GM18511 (cell line): ENCODE data around the gene SFMBT2.

Experiments used
- ATAC-seq: cut with Tn5 transposase; IDR thresholded peaks from one replicate; pipeline ENCODE4 v1.9.1; 2021; ENCODE audit warnings: mild to moderate bottlenecking, moderate library complexity; ENCODE audit not compliant: unreplicated experiment

The SFMBT2 gene

DNA sequence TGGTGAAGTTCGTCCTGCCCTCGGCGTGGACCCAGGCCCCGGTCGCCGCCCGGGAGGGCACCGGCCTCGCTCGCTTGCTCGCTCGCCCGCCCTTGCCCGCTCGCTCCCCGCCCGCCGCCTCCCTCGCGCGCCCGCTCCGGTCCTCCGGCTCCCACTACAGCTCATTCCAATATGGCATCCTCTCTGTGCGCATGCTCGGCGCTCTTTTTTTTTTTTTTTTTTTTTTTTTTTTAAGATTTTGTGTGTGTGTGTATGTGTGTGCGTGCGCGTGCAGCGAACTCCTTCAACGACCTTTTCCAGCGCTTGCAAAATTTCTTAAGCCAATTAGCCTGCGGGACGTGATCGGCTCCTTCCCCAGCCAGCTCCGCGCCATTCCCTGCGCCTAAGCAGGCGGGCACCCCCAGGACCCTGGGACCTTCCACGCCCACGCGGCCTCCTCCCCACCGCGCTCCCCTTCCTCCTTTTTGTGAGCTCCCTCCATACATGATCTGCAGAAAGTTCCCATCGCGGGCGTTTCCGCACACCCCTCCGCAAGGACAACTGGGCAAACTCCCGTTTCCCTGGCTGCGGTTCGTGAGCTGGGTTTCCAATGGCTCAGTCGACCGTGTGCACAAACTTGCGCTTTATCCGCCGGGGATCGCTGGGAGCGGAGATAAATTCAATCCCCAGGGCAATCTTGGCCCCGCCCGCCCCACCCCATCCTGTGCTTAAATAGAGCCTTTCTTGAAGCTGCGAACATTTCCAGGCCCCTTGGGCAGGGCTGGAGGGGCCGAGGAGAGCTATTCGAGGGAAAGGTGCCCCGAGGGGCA is at the start of gene SFMBT2:
Gene SFMBT2 (minus strand): TSS at position 173 of the 809 bp plus-strand sequence. CDS start 29,136 bp downstream, outside the sequence.
- ATAC-seq = peak; percentile 45

DNA sequence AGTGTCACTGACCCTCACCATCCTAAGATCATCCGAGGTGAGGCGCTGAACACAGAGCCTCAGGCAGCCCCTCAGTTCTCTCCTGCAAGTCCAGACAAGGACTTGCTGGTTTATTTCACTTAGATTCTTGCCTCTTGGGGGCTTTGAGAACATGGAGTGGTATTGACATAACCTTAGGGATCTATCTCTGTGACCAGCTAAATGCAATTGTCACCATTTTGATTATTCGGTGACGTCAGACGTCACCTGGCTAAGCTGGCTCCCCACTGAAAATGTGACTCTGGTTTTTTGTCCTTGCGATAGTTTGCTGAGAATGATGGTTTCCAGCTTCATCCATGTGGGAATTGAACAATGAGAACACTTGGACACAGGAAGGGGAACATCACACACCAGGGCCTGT is 49.2 kb upstream of the SFMBT2 start:
- no peak for ATAC-seq

DNA sequence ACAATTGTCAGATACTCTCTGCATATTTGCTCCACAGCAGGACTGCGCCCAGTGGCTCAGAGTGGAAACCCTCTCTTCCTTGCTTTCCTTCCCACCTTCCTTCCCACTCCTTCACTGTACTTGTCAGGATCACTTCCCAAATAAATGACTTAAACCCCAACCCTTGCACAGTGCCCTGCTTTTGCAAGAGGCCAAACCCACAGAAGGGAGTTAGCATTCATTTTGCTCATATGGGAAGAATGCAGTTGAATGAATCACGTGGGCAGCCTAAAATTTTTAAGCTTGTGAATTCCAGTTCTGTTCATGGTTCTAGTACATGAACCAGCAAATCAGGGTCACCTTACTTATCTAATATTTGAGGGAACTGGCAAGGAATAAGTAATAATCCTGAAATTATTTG is 47.7 kb upstream of the SFMBT2 start:
- ATAC-seq = no peak

DNA sequence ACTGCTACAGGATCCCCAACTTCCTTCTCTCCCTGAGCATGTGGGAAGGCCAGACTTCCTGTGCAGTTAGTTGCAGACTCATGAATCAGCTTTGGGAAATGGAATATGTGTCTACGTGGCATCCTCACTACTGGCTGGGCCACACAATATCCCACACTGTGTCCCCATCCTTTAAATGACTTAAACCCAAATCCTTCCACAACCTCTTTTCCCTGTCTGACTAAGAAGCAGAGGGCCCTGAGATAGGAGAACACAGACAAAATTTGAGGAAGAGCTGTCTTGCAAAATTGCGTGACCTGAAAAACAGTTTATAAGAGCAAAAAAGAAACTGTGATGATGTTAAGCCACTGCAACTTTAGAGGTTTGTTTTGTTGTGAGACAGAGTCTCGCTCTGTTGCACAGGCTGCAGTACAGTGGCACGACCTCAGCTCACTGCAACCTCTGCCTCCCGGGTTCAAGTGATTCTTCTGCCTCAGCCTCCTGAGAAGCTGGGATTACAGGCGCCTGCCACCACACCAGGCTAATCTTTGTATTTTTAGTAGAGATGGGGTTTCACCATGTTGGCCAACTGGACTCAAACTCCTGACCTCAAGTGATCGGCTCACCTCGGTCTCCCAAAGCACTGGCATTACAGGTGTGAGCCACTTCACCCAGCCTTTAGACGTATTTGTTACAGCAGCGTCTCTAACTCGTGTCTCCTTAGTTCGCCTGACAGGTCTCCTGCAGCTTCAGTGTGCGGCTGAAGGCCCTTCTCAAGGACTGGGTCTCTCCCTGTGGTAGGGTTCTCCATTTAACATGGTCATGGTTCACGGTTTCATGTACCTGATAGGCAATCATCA is 46.9 kb upstream of the SFMBT2 start:
- ATAC-seq = peak; percentile 92

DNA sequence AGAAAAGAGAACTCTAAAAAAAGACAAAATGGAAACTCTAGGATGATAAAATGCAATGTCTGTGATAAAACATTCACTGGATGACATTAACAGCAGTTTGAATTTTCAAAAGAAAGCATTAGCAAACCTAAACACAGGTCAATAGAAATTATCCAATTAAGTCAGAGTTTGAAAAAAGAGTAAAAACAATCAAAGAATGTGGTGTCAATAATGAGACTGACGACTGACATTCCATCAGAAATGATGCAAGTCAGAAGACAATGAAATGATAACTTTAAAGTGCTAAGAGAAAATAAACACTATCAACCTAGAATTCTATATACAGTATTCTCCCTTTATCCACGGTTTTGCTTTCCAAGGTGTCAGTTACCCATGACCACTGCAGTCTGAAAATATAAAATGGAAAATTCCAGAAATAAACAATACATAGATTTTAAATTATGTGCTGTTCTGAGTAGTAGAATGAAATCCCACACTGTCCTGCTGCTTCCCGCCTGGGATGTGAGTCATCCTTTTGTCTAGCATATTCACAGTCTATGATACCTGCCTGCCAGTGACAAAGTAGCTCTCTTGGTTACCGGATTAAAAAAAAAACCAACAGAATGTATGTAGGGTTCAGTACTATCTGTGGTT is 38.3 kb upstream of the SFMBT2 start:
- ATAC-seq = no peak

DNA sequence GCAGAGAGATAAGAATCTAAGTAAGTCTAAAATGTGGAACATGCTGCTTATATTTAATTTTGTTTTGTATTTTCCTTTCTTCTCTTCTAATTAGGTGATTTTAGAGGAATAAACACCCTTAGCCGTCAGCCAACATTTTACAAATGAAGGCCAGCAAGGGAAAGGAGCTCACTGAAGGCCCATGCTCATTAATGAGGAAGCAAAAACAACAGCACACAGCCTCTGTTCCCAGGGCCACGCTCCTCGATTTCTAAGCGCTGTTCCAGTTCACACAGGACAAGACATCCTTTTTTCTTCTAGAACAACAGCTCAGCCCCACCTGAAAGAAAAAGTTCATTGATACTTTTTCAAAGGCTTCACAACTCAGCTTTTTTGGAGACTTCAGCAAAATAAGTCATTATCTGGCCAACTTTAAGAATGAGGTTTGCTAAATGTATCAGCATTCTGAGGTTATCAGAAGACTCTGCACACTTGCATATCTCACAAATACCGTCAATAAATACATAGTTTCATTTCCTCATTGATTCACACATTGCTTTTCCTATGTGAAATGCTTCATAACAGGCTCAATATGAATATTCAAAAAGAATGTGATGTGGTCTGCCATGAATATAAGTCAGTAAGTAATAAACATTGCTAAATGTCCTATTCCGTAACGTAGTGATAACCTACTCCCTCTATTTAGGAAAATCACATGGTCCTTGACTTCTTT is 34.8 kb upstream of the SFMBT2 start:
- ATAC-seq = peak; percentile 89

DNA sequence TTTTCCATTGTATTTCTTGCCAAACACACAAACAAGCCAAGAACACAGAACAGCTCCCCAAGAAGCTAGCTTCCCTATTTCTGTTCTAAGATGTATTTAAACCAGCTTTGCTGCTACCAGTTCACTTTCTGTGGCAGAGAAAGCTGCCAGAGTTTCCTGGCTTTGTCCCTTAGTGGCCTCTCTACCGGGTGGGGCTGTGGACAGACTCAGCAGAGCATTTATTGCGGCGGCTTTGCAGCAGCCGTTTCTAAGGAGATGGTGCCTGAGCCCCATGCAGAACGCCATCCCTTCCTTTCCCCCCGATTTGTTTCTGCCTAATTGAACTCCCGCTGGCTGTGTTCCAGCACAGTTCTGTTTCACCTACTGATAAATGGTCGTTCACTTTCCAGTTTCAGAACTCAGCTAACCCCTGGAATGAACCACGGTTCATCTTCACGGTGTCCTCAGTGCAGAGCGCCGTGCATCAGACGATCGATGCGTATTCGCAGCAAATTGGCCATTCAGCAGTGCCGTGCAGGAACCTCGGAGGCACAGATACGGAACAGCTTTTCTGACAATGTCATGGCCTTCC is 33.8 kb upstream of the SFMBT2 start:
- ATAC-seq = no peak

DNA sequence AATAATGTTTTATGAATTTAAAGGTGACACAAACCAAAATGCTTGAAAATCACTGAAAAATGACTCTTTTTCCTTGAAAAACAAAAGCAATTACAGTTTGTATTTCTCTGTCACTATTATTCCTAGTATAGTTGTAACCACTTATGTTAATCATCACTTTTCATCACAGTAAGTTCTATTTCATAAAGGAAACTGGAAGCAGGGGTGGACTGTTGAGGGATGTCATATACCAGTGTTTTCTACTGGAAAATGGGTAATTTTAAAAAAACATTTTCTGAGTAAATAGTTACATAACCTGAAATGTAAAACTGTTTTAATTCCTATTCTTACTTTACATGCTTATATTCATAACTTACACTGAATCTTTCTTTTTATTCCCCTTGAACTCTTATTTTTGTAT is 32.2 kb upstream of the SFMBT2 start:
- no peak for ATAC-seq

DNA sequence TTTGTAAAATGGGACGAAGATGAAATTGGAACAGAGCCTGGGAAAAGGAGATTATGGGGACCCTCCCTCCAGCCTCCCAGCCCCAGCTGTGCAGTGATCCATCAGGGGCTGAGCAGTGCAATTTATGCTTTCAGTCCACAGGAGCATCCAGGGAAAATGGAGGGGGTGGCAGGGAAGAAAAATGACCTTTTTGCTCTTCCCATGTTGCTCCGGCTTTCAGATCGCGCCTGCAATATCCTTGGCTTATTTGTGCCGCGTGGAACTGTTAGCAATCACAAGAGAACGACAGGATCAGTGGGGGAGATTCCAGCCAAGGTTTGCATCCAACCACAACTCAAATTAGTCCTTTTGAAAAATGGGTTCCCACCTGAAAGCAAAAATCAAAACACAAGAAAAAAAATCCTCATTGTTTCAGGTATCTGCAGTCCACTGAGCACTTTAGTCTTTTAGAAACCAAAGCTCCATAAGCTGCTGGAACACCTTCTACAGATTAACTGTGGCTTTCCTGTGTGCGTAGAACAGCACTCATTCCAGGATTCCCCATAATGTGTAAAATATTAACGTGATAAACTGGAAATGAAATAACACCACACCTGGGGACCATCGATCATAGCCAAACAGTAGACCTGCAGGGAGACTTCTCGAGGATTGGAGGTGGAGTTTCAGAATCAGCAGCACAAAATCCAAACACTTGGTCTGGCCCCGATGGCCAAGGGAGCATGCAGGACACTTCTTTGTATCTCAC is 30.7 kb upstream of the SFMBT2 start:
- ATAC-seq = no peak

DNA sequence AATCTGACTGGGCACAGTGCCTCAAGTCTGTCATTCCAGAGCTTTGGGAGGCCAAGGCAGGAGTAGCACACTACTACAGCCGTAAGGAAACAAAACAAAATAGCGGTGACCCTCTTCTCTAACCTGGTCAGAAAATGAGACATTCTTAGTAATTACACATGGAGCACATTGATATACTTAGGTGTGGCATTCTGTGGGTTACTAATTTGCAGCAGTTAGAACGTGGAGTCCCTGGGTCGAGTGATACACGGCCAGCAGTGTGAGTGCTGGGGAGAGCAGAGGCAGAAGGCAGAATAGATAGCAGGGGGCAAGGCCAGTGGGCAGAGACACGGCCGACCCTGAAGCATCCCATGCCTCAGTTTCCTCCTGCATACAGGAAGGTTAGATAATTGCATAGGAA is 28.9 kb upstream of the SFMBT2 start:
- ATAC-seq = no peak

DNA sequence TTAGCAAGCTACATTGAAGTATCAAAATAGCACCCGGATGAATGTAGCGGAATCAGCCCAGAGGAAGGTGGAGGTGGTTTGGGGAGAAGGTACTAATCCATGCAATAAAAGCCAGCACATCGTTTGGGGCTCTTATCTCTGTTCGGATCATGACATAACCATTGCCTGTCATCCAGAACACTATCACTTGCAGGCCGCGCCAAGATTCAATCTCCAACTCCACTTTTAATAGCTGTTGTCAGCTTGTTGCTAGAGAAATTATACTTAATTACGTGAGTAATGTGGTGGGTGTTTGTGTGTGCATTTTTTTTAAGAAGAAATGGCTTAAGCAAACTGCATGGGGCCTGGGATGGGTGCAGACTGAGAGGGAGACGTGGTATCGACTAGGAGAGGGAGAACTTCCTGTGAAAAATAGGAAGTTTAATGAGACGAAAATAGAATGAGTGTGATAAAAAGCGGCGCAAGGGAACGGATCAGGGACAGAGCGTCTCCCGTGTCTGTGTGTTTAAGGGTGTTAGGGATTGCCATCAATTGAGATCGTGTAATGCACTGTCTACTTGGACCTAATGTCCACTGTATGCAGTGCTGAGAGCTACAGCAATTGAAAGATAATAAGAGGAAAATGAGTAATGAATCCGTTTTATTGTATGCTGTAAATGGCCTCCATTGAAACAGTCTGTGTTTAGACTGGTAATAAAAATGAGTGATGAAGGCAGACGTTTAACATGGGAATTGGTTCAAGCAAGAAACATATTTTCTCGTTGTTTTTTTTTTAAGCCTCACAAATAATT is 27.6 kb upstream of the SFMBT2 start:
- no peak for ATAC-seq

DNA sequence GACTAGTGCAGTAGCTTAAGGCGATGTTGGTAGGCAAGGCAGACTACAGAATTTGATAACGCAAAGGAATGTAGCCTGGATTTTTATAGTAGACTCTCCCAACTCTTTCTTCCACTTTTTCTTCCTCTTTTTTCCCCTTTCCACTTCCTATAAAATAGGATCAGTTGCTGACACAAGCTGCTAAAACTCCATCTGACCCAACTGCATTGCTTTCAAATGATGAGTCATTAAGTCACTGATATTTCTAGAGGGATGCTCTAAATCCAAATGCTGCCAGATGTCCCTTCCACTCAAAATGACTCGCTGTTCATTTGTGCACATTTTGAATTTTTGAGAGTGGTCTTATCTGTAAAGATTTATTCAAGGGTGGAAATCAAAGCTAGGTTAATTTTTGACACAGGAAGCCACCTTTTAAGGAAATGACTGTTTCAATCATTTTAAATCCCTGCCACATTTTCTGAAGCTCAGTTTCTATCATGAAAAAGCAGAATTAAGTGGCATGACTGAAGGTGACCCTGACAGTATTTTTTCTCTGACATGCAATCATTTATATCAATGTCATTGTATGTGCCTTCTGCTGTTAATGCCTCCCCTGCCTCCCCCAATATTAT is 25.8 kb upstream of the SFMBT2 start:
- ATAC-seq = no peak

DNA sequence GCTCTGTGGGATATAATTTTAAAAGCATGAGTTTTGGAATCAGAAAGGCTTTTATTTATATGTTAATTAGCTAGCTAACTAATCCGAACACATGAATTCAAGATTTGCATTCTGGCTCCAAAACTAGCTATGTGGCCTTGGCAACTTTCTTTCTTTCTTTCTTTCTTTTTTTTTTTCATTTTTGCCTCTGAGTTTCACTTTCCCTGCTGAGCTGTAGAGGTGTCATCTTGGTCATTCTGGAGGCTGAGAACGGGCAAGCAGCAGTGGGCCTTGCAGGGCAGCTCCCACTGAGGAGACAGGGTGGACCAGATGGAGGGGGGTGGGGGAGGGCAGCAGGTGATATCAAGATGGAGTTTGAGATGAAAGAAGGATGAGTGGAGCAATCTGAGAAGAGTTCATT is 24.8 kb upstream of the SFMBT2 start:
- ATAC-seq = no peak

DNA sequence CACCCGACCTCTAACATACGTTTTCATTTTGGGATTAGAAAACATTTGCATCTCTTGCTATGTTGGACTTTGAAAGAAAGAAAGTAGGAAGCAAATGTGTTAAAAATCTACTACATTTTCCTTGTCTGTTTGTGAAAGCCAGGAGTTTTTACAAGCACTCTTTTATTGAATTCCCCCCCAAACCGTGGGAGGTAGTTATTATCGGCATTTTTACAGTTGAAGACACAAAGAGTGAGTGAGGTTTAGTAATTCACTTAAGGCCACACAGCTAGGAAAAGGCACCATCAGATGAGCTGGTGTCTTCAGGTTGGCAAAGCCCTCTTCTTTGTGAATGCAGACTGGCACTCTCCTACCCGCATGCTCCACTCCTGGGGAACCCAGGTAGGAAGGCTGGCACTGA is 23.5 kb upstream of the SFMBT2 start:
- no peak for ATAC-seq

DNA sequence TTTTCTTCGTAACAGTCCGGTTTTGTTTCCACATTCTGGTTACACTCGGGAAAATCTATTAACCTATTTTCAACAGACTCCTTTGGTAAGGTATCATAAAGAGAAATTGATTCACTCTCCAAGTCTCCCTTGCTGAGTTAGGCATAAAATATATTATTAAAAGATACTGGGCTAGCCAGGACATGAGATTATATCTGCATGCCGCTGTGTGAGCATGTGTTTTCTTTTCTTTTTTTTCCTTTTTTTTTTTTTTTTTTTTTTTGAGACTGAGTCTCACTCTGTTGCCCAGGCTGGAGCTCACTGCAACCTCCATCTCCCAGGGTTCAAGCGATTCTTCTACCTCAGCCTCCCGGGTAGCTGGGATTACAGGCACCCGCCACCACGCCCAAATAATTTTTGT is 23.0 kb upstream of the SFMBT2 start:
- ATAC-seq = no peak

DNA sequence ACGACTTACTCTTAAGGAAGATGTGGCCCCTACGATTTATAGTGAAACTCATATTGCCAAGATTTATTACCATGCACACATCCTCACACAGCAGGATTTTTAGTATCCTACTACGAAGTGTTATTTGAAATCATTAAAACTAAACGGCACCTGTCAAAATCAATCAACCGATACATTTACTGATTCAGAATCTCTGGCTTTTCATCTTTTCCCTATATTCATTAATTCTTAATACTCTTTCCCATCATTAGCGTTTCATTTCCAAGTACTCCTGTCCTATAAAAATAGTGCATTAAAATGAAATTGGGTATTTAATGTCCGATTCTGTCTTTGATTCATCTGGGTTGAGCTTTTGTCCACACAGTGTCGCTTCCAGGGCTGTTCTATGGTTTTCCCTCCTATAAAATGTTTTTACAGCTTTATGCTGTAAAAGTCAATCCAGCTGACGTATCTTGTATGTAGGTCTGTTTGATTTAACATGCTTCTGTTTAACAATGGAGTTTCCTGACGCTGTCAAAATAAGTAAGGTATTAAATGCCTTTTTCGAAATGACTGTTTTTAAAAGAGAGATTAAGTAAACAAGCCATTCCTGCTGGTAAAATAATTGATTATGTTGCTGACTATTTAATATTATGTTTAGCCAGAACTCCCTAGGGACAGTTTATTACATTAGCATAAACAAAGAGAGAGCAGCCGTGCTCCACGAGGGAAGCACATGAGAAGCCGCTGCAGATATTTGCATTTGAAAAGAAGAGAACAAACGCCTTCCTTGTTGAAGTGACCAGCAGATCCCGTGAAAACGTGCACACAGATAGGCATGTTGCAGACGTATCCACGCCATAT is 22.3 kb upstream of the SFMBT2 start:
- ATAC-seq = no peak

DNA sequence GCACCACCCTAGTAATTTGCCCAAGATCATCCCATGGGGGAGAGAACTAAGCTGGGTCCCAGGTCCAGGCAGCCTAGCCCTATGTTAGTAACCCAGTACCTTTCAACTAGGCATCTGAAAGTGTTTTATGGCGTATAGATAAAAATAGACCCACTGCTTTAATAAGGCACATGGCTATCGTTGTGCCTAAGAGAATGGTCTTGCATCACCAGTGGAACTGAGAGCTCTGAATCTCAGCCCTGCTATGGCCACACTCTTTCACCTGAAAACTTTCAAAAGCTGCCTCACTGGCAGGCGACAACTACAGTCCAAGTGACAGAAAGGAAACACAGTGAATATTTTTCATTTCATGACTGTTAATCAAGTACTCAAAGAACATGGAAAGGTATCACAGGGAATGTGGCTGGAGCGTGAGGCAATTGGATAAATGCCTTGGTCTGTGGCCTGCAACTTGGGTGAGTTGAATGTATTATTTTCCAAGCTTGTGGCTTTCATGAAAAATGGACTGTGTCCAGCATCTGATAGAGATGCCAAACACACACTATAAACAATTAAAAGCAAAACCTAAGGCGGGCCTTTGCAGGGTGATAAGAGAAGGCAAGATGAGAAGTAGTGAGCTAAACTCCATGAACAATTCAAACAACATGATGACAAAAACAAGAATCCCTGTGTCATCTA is 18.0 kb upstream of the SFMBT2 start:
- no peak for ATAC-seq
